Dendritic cell treated with granulocyte-macrophage colony-stimulating factor and Interleukin-4, amounts not matched to agents 40 ng/mL and 50 ng/mL, for 4 days (primary cell): Measurements from ENCODE around the gene C1orf198.

Source experiments
- H3K27ac Mint-ChIP-seq: one replicate; pipeline ENCODE4 v1.8.0; 2022; ENCODE audit warnings: mild to moderate bottlenecking, mixed read lengths
- H3K27me3 Mint-ChIP-seq: one replicate; pipeline ENCODE4 v1.8.0; 2022; ENCODE audit warnings: mild to moderate bottlenecking, mixed read lengths
- H3K36me3 Mint-ChIP-seq: one replicate; pipeline ENCODE4 v1.8.0; 2022; ENCODE audit warnings: low read depth, mixed read lengths
- H3K4me1 Mint-ChIP-seq: one replicate; pipeline ENCODE4 v1.8.0; 2022; ENCODE audit warnings: low read depth, mixed read lengths
- H3K4me3 Mint-ChIP-seq: one replicate; pipeline ENCODE4 v1.8.0; 2022; ENCODE audit warnings: mild to moderate bottlenecking, moderate library complexity, mixed read lengths
- H3K9me3 Mint-ChIP-seq: one replicate; pipeline ENCODE4 v1.8.0; 2022; ENCODE audit warnings: mixed read lengths
- intact Hi-C: fragments of 100-400 bp; cut with micrococcal nuclease; formaldehyde crosslinking; loops from one replicate; pipeline ENCODE4 v1.15.0; 2022

C1orf198 gene

GRCh38 chr1:230867903-230868735 lies at the start of gene C1orf198:
TSS of gene C1orf198 (minus strand) at chr1:230868521. CDS start at chr1:230868512, 9 bp downstream.
- H3K27ac Mint-ChIP-seq, result peak within 1 kb of the TSS; percentile 76
- no peaks in the 10 kb centered on the region for H3K9me3 Mint-ChIP-seq
- peak within 1 kb of the TSS; percentile 86 for H3K4me3 Mint-ChIP-seq
- peaks cover 53% of the 10 kb centered on the region for H3K27me3 Mint-ChIP-seq
- peaks cover 25% of the 10 kb centered on the region for H3K4me1 Mint-ChIP-seq
- intact Hi-C loops, result loop anchor here (5.0 kb wide), 1 partner anchor 226 kb away; the partner anchor contains the start of gene COG2
- peaks cover 10% of the 10 kb centered on the region for H3K36me3 Mint-ChIP-seq

GRCh38 chr1:230917284-230918135 lies 49.2 kb upstream of the C1orf198 start:
- Mint-ChIP-seq H3K27ac (no peak overlapping the region), H3K36me3 (peaks cover 96% of the 10 kb centered on the region), H3K27me3 (no peaks in the 10 kb centered on the region), H3K9me3 (no peaks in the 10 kb centered on the region), H3K4me1 (no peaks in the 10 kb centered on the region), H3K4me3 (no peak overlapping the region)
- intact Hi-C loops, result loop anchor here (1.0 to 2.0 kb wide), 3 partner anchors 61 to 294 kb away; partner anchors contain the start of genes ARV1 and TTC13

- Mint-ChIP-seq H3K9me3 (no peaks in the 10 kb centered on the region), H3K27me3 (no peaks in the 10 kb centered on the region), H3K36me3 (peaks cover 96% of the 10 kb centered on the region), H3K27ac (no peak overlapping the region), H3K4me3 (no peak overlapping the region), H3K4me1 (no peaks in the 10 kb centered on the region)
- intact Hi-C loops, result loop anchor here (1.0 to 2.0 kb wide), 3 partner anchors 62 to 295 kb away; partner anchors contain the start of genes ARV1 and TTC13
These were observed 48.4 kb upstream of the C1orf198 start for GRCh38 chr1:230916587-230917283.

- H3K36me3 Mint-ChIP-seq, result peaks cover 97% of the 10 kb centered on the region
- no peak overlapping the region for H3K27ac Mint-ChIP-seq
- intact Hi-C loops, result no loop called here
- no peaks in the 10 kb centered on the region for H3K27me3 Mint-ChIP-seq
- no peaks in the 10 kb centered on the region for H3K4me1 Mint-ChIP-seq
- H3K9me3 Mint-ChIP-seq, result no peaks in the 10 kb centered on the region
- no peak overlapping the region for H3K4me3 Mint-ChIP-seq
These were observed 46.8 kb upstream of the C1orf198 start for GRCh38 chr1:230915078-230915477.

GRCh38 chr1:230913496-230913895 lies 45.2 kb upstream of the C1orf198 start:
- Mint-ChIP-seq H3K27ac (no peak overlapping the region), H3K36me3 (peaks cover 97% of the 10 kb centered on the region), H3K4me1 (no peaks in the 10 kb centered on the region), H3K9me3 (no peaks in the 10 kb centered on the region), H3K27me3 (no peaks in the 10 kb centered on the region), H3K4me3 (no peak overlapping the region)
- intact Hi-C loops, result no loop called here

- Mint-ChIP-seq H3K4me3 (no peak overlapping the region), H3K9me3 (no peaks in the 10 kb centered on the region), H3K27me3 (no peaks in the 10 kb centered on the region), H3K36me3 (peaks cover 98% of the 10 kb centered on the region), H3K27ac (no peak overlapping the region), H3K4me1 (no peaks in the 10 kb centered on the region)
- intact Hi-C loops, result no loop called here
These were observed 42.4 kb upstream of the C1orf198 start for GRCh38 chr1:230910755-230911117.

GRCh38 chr1:230909974-230910754 lies 41.8 kb upstream of the C1orf198 start:
- intact Hi-C loops, result no loop called here
- no peak overlapping the region for H3K27ac Mint-ChIP-seq
- no peaks in the 10 kb centered on the region for H3K9me3 Mint-ChIP-seq
- no peaks in the 10 kb centered on the region for H3K4me1 Mint-ChIP-seq
- H3K4me3 Mint-ChIP-seq, result no peak overlapping the region
- no peaks in the 10 kb centered on the region for H3K27me3 Mint-ChIP-seq
- H3K36me3 Mint-ChIP-seq, result peaks cover 98% of the 10 kb centered on the region

- intact Hi-C loops, result no loop called here
- H3K36me3 Mint-ChIP-seq, result peaks cover 96% of the 10 kb centered on the region
- H3K4me1 Mint-ChIP-seq, result no peaks in the 10 kb centered on the region
- H3K27ac Mint-ChIP-seq, result no peak overlapping the region
- no peaks in the 10 kb centered on the region for H3K27me3 Mint-ChIP-seq
- H3K9me3 Mint-ChIP-seq, result no peaks in the 10 kb centered on the region
- H3K4me3 Mint-ChIP-seq, result no peak overlapping the region
These were observed 39.3 kb upstream of the C1orf198 start for GRCh38 chr1:230907472-230908205.

- Mint-ChIP-seq H3K4me1 (no peaks in the 10 kb centered on the region), H3K9me3 (no peaks in the 10 kb centered on the region), H3K36me3 (peaks cover 93% of the 10 kb centered on the region), H3K4me3 (no peak overlapping the region), H3K27me3 (no peaks in the 10 kb centered on the region), H3K27ac (no peak overlapping the region)
- intact Hi-C loops, result no loop called here
These were observed 37.9 kb upstream of the C1orf198 start for GRCh38 chr1:230906226-230906625.

- Mint-ChIP-seq H3K4me1 (no peaks in the 10 kb centered on the region), H3K9me3 (no peaks in the 10 kb centered on the region), H3K36me3 (peaks cover 93% of the 10 kb centered on the region), H3K27ac (no peak overlapping the region), H3K4me3 (no peak overlapping the region), H3K27me3 (no peaks in the 10 kb centered on the region)
- intact Hi-C loops, result no loop called here
These were observed 37.4 kb upstream of the C1orf198 start for GRCh38 chr1:230905733-230906132.

- Mint-ChIP-seq H3K4me1 (no peaks in the 10 kb centered on the region), H3K27ac (no peak overlapping the region), H3K9me3 (no peaks in the 10 kb centered on the region), H3K4me3 (no peak overlapping the region), H3K36me3 (peaks cover 62% of the 10 kb centered on the region), H3K27me3 (no peaks in the 10 kb centered on the region)
- intact Hi-C loops, result no loop called here
These were observed 34.1 kb upstream of the C1orf198 start for GRCh38 chr1:230902349-230902923.

GRCh38 chr1:230901671-230902070 lies 33.4 kb upstream of the C1orf198 start:
- peaks cover 55% of the 10 kb centered on the region for H3K36me3 Mint-ChIP-seq
- H3K27ac Mint-ChIP-seq, result no peak overlapping the region
- no peaks in the 10 kb centered on the region for H3K4me1 Mint-ChIP-seq
- intact Hi-C loops, result no loop called here
- H3K9me3 Mint-ChIP-seq, result no peaks in the 10 kb centered on the region
- H3K27me3 Mint-ChIP-seq, result no peaks in the 10 kb centered on the region
- no peak overlapping the region for H3K4me3 Mint-ChIP-seq
